Breast epithelium (tissue), 4 donors: Measurements from ENCODE around the gene HSPBAP1. TPM values are rescaled to one million over a fixed set of nuclear protein-coding genes. Genes with fewer than 3 reads are reported as not detected.

Experiments
- DNase-seq, 2 donors: peaks; one replicate each; pipeline ENCODE4 v3.0.0-alpha.2; 2019; ENCODE audit warnings: low spot score in 2 of 2
- H3K27ac ChIP-seq, 2 donors: fragments of 200-600 bp; sonication (generic) in 1 of 2; one replicate each; pipeline ENCODE4 v1.5.1; 2016 to 2019; ENCODE audit warnings: mild to moderate bottlenecking in 1 of 2
- H3K27me3 ChIP-seq, 2 donors: fragments of 200-600 bp; sonication (generic) in 1 of 2; one replicate each; pipeline versions ENCODE4 v1.5.1 to v1.6.0; 2017 to 2019; ENCODE audit warnings: control low read depth in 1 of 2, mild to moderate bottlenecking in 1 of 2
- H3K36me3 ChIP-seq: fragments of 200-600 bp; one replicate; pipeline ENCODE4 v1.5.1; 2019
- H3K4me1 ChIP-seq, 2 donors: fragments of 200-600 bp; sonication (generic); one replicate each; pipeline ENCODE4 v1.5.1; 2016 to 2019; ENCODE audit warnings: control low read depth in 1 of 2
- H3K4me3 ChIP-seq, 3 donors: fragments of 200-600 bp; sonication (generic); 1 replicate in 2 of 3; 2 replicates in 1 of 3; pipeline ENCODE4 v1.5.1; 2016 to 2019; ENCODE audit warnings: mild to moderate bottlenecking in 3 of 3, moderate library complexity in 2 of 3
- H3K9me3 ChIP-seq, 2 donors: fragments of 200-600 bp; sonication (generic) in 1 of 2; one replicate each; pipeline ENCODE4 v1.5.1; 2016 to 2019; ENCODE audit warnings: control low read depth in 1 of 2
- POLR2A ChIP-seq: fragments of 450-650 bp; IDR thresholded peaks from one replicate; pipeline ENCODE4 v1.6.1; 2016; ENCODE audit warnings: antibody characterized with exemption, mild to moderate bottlenecking, moderate library complexity
- POLR2AphosphoS5 ChIP-seq, 3 donors: sonication (generic); formaldehyde crosslinking; IDR thresholded peaks; one replicate each; pipeline ENCODE4 v1.6.1; 2017; ENCODE audit warnings: antibody characterized with exemption in 3 of 3
- intact Hi-C: fragments of 100-400 bp; cut with DNase I; formaldehyde crosslinking; loops from one replicate; pipeline ENCODE4 v1.15.1; 2023; ENCODE audit warnings: low total_unique reads
- total RNA-seq, 3 donors: library from RNA; depleted of rRNA; stranded (reverse); fragments of >200 nt; gene quantifications; one replicate each; pipeline ENCODE4 v1.1.0, GENCODE V29; 2016
- TF ChIP-seq, protein P1 (sequence below), 3 donors: fragments of 450-650 bp; IDR thresholded peaks; one replicate each; pipeline ENCODE4 v1.5.1; 2016 to 2017; ENCODE audit warnings: antibody characterized with exemption in 3 of 3, mild to moderate bottlenecking in 3 of 3, moderate library complexity in 3 of 3

Gene HSPBAP1
- total RNA-seq, 3 donors from 2014 or later = 11.7 to 18.6 (median 15.7) TPM

- intact Hi-C loops = no loop called here
- no peak for DNase-seq
- no peaks in the 10 kb centered on the region for H3K27me3 ChIP-seq
- no peak overlapping the region for H3K4me3 ChIP-seq
- peaks cover 4% of the 10 kb centered on the region for H3K36me3 ChIP-seq
- no peaks in the 10 kb centered on the region for H3K4me1 ChIP-seq
- no peaks in the 10 kb centered on the region for H3K9me3 ChIP-seq
- TF ChIP-seq, protein P1, sequence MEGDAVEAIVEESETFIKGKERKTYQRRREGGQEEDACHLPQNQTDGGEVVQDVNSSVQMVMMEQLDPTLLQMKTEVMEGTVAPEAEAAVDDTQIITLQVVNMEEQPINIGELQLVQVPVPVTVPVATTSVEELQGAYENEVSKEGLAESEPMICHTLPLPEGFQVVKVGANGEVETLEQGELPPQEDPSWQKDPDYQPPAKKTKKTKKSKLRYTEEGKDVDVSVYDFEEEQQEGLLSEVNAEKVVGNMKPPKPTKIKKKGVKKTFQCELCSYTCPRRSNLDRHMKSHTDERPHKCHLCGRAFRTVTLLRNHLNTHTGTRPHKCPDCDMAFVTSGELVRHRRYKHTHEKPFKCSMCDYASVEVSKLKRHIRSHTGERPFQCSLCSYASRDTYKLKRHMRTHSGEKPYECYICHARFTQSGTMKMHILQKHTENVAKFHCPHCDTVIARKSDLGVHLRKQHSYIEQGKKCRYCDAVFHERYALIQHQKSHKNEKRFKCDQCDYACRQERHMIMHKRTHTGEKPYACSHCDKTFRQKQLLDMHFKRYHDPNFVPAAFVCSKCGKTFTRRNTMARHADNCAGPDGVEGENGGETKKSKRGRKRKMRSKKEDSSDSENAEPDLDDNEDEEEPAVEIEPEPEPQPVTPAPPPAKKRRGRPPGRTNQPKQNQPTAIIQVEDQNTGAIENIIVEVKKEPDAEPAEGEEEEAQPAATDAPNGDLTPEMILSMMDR (IDR thresholded peaks at IDR 0.05) = no peak
- TF ChIP-seq POLR2AphosphoS5 (IDR thresholded peaks at IDR 0.05) = no peak
- TF ChIP-seq POLR2A = no peak
- no peak overlapping the region for H3K27ac ChIP-seq
Measured at GRCh38 chr3:122705379-122705778, 88.3 kb downstream of the HSPBAP1 start.

DNA sequence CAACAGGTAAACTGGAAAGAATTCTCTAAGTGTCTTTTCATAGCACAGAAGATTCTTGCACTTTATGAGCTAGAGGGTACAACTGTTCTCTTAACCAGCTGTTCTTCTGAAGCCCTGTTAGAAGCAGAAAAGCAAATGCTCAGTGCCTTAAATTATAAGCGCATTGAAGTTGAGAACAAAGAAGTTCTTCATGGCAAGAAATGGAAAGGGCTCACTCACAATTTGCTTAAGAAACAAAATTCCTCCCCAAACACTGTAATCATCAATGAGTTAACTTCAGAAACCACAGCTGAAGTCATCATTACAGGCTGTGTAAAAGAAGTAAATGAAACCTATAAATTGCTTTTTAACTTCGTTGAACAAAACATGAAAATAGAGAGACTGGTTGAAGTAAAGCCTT is 93.4 kb downstream of the HSPBAP1 start:
- TF ChIP-seq, protein P1 (IDR thresholded peaks at IDR 0.05) = no peak
- TF ChIP-seq POLR2AphosphoS5 (IDR thresholded peaks at IDR 0.05) (no peak), POLR2A (no peak)
- Histone ChIP-seq H3K27ac (no peak overlapping the region), H3K9me3 (no peaks in the 10 kb centered on the region), H3K27me3 (no peaks in the 10 kb centered on the region), H3K4me3 (no peak overlapping the region), H3K4me1 (no peaks in the 10 kb centered on the region), H3K36me3 (peaks cover 4% of the 10 kb centered on the region)
- intact Hi-C loops = no loop called here
- no peak for DNase-seq

GRCh38 chr3:122697952-122698620 is 95.5 kb downstream of the HSPBAP1 start:
- H3K27ac ChIP-seq = no peak overlapping the region
- no peaks in the 10 kb centered on the region for H3K4me1 ChIP-seq
- H3K27me3 ChIP-seq = no peaks in the 10 kb centered on the region
- TF ChIP-seq POLR2A = no peak
- no peak for TF ChIP-seq POLR2AphosphoS5 (IDR thresholded peaks at IDR 0.05)
- TF ChIP-seq, protein P1 (IDR thresholded peaks at IDR 0.05) = no peak
- intact Hi-C loops = no loop called here
- no peak for DNase-seq
- H3K9me3 ChIP-seq = no peaks in the 10 kb centered on the region
- peaks cover 9% of the 10 kb centered on the region for H3K36me3 ChIP-seq
- H3K4me3 ChIP-seq = no peak overlapping the region

- no peak overlapping the region for H3K4me3 ChIP-seq
- DNase-seq = no peak
- no peaks in the 10 kb centered on the region for H3K9me3 ChIP-seq
- peaks cover 5% of the 10 kb centered on the region for H3K36me3 ChIP-seq
- intact Hi-C loops = no loop called here
- TF ChIP-seq, protein P1 (IDR thresholded peaks at IDR 0.05) = no peak
- TF ChIP-seq POLR2AphosphoS5 (IDR thresholded peaks at IDR 0.05) (no peak), POLR2A (no peak)
- H3K27ac ChIP-seq = no peak overlapping the region
- H3K27me3 ChIP-seq = no peaks in the 10 kb centered on the region
- H3K4me1 ChIP-seq = no peaks in the 10 kb centered on the region
Measured at GRCh38 chr3:122695927-122696561, 97.6 kb downstream of the HSPBAP1 start.

- Histone ChIP-seq H3K27ac (no peak overlapping the region), H3K27me3 (no peaks in the 10 kb centered on the region), H3K4me3 (no peak overlapping the region), H3K4me1 (no peaks in the 10 kb centered on the region), H3K9me3 (no peaks in the 10 kb centered on the region), H3K36me3 (peaks cover 5% of the 10 kb centered on the region)
- DNase-seq = no peak
- TF ChIP-seq, protein P1 (IDR thresholded peaks at IDR 0.05) = no peak
- no peak for TF ChIP-seq POLR2A
- no peak for TF ChIP-seq POLR2AphosphoS5 (IDR thresholded peaks at IDR 0.05)
- intact Hi-C loops = loop anchor here (5.0 kb wide), 1 partner anchor 208 kb away; no protein-coding TSS in a partner anchor
Measured at GRCh38 chr3:122694966-122695365, 98.7 kb downstream of the HSPBAP1 start.
